Activated CD4-positive, alpha-beta T cell treated with anti-CD3 and anti-CD28 coated beads, Interleukin-2, amount 10 ng/mL, durations not matched to agents 24 days and 14 days (primary cell): ENCODE results near the gene TMEM101. TPM values are rescaled to one million over a fixed set of nuclear protein-coding genes. Genes with fewer than 3 reads are reported as not detected.
"Not testable (repeated sequence)": the region's sequence is repeated elsewhere in the genome, so short reads cannot be mapped to it uniquely, and the experiment has no call there.

ENCODE experiments used
- DNase-seq: peaks from one replicate; pipeline ENCODE4 v3.0.0; 2022
- H3K27ac Mint-ChIP-seq: one replicate; pipeline ENCODE4 v1.8.0; 2022; ENCODE audit warnings: mild to moderate bottlenecking, mixed read lengths
- H3K27me3 Mint-ChIP-seq: one replicate; pipeline ENCODE4 v1.8.0; 2022; ENCODE audit warnings: mixed read lengths
- H3K36me3 Mint-ChIP-seq: one replicate; pipeline ENCODE4 v1.8.0; 2022; ENCODE audit warnings: low read depth, mild to moderate bottlenecking, mixed read lengths
- H3K4me1 Mint-ChIP-seq: one replicate; pipeline ENCODE4 v1.8.0; 2021; ENCODE audit warnings: mixed read lengths
- H3K4me3 Mint-ChIP-seq: one replicate; pipeline ENCODE4 v1.8.0; 2022; ENCODE audit warnings: mild to moderate bottlenecking, moderate library complexity, mixed read lengths
- H3K9me3 Mint-ChIP-seq: one replicate; pipeline ENCODE4 v1.8.0; 2021; ENCODE audit warnings: mixed read lengths
- intact Hi-C: fragments of 100-400 bp; cut with micrococcal nuclease; formaldehyde crosslinking; loops from one replicate; pipeline ENCODE4 v1.15.1; 2023
- total RNA-seq: library from RNA; stranded (reverse); gene quantifications from 2 replicates; pipeline ENCODE4 v1.2.3, GENCODE V29; 2022

The TMEM101 gene
- total RNA-seq, 1 donor from 2014 or later = 32.8 TPM

DNA sequence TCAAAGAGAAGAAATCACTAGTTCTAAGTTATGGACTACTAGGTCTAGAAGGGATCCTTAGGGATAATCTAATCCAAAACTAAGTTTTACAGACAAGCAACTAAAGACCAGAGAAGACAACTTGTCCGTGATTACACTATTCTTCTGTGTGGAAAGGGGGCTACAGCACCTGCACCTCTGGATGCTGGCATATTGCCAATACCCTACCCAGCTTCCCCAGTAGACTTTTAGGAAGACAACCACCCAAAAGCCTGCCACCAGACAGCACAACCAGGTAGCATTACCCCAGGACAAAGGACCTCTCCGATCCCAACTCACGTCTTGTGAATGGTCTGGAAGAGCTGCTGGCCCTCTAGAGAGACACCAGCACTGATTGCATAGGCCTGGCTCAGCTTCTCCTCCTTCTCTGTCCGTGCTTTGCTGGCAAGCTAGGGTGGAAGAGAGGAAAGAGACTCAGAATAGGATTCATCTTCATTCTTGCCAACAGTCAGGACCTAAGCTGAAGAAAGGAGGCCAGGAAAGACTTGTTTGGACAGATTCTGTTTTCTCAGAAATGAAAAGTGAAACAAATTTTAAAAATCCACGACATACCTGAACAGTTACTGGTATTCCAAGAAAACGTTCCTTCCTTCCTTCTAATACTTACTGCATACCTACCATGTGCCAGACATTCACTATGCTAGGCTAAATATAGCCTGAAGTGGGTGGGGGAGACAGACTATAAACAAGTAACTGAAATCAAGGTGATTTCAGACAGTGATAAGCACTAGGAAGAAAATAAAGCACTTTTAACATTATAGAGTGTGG lies 25.3 kb upstream of the TMEM101 start:
- H3K36me3 Mint-ChIP-seq = peaks cover 43% of the 10 kb centered on the region
- peak overlapping the region; percentile 36 for H3K4me3 Mint-ChIP-seq
- intact Hi-C loops = loop anchor here (5.0 kb wide), 2 partner anchors 33 to 98 kb away; partner anchors contain the start of gene PPY

GRCh38 chr17:44038604-44039011 lies 23.8 kb upstream of the TMEM101 start:
- no peaks in the 10 kb centered on the region for H3K27me3 Mint-ChIP-seq
- H3K27ac Mint-ChIP-seq = no peak overlapping the region
- intact Hi-C loops = no loop called here
- H3K4me3 Mint-ChIP-seq = no peak overlapping the region
- peaks cover 46% of the 10 kb centered on the region for H3K36me3 Mint-ChIP-seq
- peaks cover 18% of the 10 kb centered on the region for H3K4me1 Mint-ChIP-seq
- no peak for DNase-seq
- H3K9me3 Mint-ChIP-seq = no peaks in the 10 kb centered on the region

More for the DNA sequence above, 25.3 kb upstream of the TMEM101 start:
- peaks cover 23% of the 10 kb centered on the region for H3K4me1 Mint-ChIP-seq
- peak overlapping the region; percentile 66 for H3K27ac Mint-ChIP-seq
- no peak for DNase-seq
- no peaks in the 10 kb centered on the region for H3K27me3 Mint-ChIP-seq
- no peaks in the 10 kb centered on the region for H3K9me3 Mint-ChIP-seq

DNA sequence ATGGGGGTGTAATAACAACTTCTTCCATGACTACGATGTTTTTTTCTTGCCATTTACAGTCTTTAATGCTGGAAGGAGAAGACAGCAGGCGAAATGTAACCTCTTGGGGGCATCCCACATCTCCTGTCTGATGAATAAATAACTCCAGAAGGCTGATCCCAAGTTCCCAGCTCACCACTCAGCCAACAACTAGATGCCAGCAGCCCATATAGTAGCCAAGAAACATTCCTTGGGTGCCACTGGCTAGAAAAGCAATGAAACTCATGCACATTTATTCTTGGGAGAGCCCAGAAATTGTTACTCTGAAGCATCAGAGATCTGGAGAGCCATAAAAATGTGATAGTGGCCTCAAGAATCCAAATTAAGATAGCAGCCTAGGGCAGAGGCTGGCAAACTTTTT lies 22.7 kb upstream of the TMEM101 start:
- intact Hi-C loops = no loop called here
- Mint-ChIP-seq H3K27me3 (no peaks in the 10 kb centered on the region), H3K27ac (no peak overlapping the region), H3K4me3 (no peak overlapping the region), H3K9me3 (no peaks in the 10 kb centered on the region), H3K36me3 (peaks cover 49% of the 10 kb centered on the region), H3K4me1 (peaks cover 17% of the 10 kb centered on the region)
- DNase-seq = no peak

GRCh38 chr17:44034688-44035087 lies 19.9 kb upstream of the TMEM101 start:
- H3K4me1 Mint-ChIP-seq, H3K27me3 Mint-ChIP-seq, intact Hi-C loops, H3K4me3 Mint-ChIP-seq, DNase-seq, H3K9me3 Mint-ChIP-seq, H3K27ac Mint-ChIP-seq: not testable (repeated sequence)
- H3K36me3 Mint-ChIP-seq = peaks cover 56% of the 10 kb centered on the region

GRCh38 chr17:44033861-44034408 lies 19.2 kb upstream of the TMEM101 start:
- H3K9me3 Mint-ChIP-seq = no peaks in the 10 kb centered on the region
- H3K4me1 Mint-ChIP-seq = peaks cover 9% of the 10 kb centered on the region
- DNase-seq = no peak
- no peak overlapping the region for H3K27ac Mint-ChIP-seq
- H3K27me3 Mint-ChIP-seq = no peaks in the 10 kb centered on the region
- intact Hi-C loops = no loop called here
- H3K36me3 Mint-ChIP-seq = peaks cover 58% of the 10 kb centered on the region
- no peak overlapping the region for H3K4me3 Mint-ChIP-seq

GRCh38 chr17:44030482-44030881 lies 15.7 kb upstream of the TMEM101 start:
- H3K4me1 Mint-ChIP-seq = peaks cover 9% of the 10 kb centered on the region
- H3K36me3 Mint-ChIP-seq = peaks cover 42% of the 10 kb centered on the region
- DNase-seq = no peak
- intact Hi-C loops = no loop called here
- H3K4me3 Mint-ChIP-seq = no peak overlapping the region
- no peaks in the 10 kb centered on the region for H3K9me3 Mint-ChIP-seq
- H3K27ac Mint-ChIP-seq = no peak overlapping the region
- no peaks in the 10 kb centered on the region for H3K27me3 Mint-ChIP-seq

DNA sequence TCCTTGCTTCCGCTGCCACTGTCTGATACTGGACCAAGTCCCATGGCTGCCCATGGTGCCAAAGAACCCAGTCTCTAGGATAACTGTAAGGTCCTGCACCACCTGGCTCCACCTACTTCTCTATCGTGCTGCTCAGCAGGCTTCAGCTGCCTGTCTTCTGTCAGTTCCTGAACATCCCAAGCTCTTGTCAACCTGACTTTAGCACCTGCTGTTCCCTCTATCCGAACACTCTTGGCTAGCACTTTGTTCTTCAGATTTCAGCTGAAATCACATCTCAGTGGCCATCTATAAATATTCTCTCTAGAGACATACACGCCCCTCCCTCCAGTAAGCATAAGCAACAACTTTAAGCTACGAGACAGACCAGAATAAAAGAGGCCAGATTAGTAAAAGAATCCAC lies 15.0 kb upstream of the TMEM101 start:
- no peaks in the 10 kb centered on the region for H3K27me3 Mint-ChIP-seq
- no peaks in the 10 kb centered on the region for H3K9me3 Mint-ChIP-seq
- no peak overlapping the region for H3K4me3 Mint-ChIP-seq
- DNase-seq = no peak
- peaks cover 9% of the 10 kb centered on the region for H3K4me1 Mint-ChIP-seq
- H3K27ac Mint-ChIP-seq = peak overlapping the region; percentile 14
- peaks cover 41% of the 10 kb centered on the region for H3K36me3 Mint-ChIP-seq
- intact Hi-C loops = no loop called here

DNA sequence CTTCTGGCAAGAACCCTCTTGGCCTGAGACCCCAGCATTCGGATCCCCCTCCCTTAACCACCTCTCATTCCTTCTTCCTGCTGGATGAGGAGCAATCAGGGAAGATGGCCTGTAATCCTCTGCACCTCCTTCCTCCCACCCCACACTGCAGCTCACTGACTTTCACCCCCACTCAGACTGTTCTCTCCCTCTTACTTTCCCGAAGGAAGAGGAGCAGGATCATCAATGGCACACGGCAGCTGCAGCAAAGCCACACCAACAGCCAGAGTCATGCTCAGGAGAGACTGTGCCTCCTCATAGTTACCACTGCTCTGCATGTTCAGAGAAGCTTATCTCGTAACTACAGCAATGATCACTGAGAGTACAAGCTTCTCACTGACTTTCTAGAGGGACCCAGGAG lies 10.1 kb upstream of the TMEM101 start:
- peaks cover 10% of the 10 kb centered on the region for H3K36me3 Mint-ChIP-seq
- no peak overlapping the region for H3K27ac Mint-ChIP-seq
- no peaks in the 10 kb centered on the region for H3K9me3 Mint-ChIP-seq
- H3K27me3 Mint-ChIP-seq = no peaks in the 10 kb centered on the region
- H3K4me1 Mint-ChIP-seq = peaks cover 8% of the 10 kb centered on the region
- intact Hi-C loops = no loop called here
- DNase-seq = no peak
- H3K4me3 Mint-ChIP-seq = no peak overlapping the region

- Mint-ChIP-seq H3K4me1 (peaks cover 4% of the 10 kb centered on the region), H3K9me3 (no peaks in the 10 kb centered on the region), H3K27ac (no peak overlapping the region), H3K4me3 (no peak overlapping the region), H3K27me3 (no peaks in the 10 kb centered on the region), H3K36me3 (peaks cover 7% of the 10 kb centered on the region)
- intact Hi-C loops = no loop called here
- no peak for DNase-seq
Observed at GRCh38 chr17:44024271-44024663, 9.5 kb upstream of the TMEM101 start.

- H3K9me3 Mint-ChIP-seq = no peaks in the 10 kb centered on the region
- peaks cover 3% of the 10 kb centered on the region for H3K36me3 Mint-ChIP-seq
- H3K4me1 Mint-ChIP-seq = no peaks in the 10 kb centered on the region
- no peak overlapping the region for H3K27ac Mint-ChIP-seq
- no peaks in the 10 kb centered on the region for H3K27me3 Mint-ChIP-seq
- no peak for DNase-seq
- no peak overlapping the region for H3K4me3 Mint-ChIP-seq
- intact Hi-C loops = no loop called here
Observed at GRCh38 chr17:44023545-44024270, 8.9 kb upstream of the TMEM101 start.

DNA sequence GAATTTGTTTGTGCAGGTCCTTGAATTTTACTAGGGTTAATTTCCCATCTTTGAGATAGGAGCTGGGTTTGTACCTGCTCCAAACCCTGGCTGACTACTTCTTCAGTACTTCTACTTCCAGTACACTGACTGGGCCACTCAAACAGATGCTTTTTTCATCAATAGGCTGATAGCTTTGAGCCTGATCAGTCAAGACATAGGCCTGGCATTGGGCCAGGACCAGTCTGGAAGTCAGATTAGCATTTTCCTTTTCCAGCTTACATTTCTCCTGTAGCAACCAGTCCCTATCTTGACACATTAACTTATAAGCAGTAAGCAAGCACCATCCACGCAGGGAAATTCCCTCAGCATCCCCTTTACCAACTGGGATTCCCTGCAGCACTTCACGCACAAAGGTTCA lies 7.5 kb upstream of the TMEM101 start:
- Mint-ChIP-seq H3K27me3 (no peaks in the 10 kb centered on the region), H3K9me3 (no peaks in the 10 kb centered on the region), H3K36me3 (peaks cover 3% of the 10 kb centered on the region), H3K4me3 (no peak overlapping the region), H3K27ac (no peak overlapping the region), H3K4me1 (no peaks in the 10 kb centered on the region)
- no peak for DNase-seq
- intact Hi-C loops = no loop called here

DNA sequence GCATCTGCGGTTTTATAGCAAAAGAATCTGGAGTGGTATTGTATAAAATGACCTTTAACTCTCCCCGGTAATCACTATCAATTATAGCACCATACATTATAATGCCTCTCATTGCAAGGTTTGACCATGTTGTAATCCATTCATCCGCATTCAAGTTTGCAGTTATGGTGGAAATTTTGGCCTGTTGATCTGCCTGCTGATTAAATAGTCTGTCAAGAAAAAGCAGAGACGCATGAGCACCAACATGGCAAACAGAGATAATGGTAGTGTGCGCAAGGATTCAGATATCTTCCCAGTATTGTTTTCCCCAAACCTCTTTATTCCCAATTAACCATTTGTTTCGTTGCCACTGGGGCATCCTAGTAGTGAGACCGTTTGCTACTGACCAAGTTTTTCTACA lies 6.5 kb upstream of the TMEM101 start:
- H3K4me3 Mint-ChIP-seq, H3K4me1 Mint-ChIP-seq, intact Hi-C loops, H3K27ac Mint-ChIP-seq, DNase-seq, H3K27me3 Mint-ChIP-seq, H3K9me3 Mint-ChIP-seq, H3K36me3 Mint-ChIP-seq: not testable (repeated sequence)

- intact Hi-C loops = loop anchor here (2.0 kb wide), 1 partner anchor 57 kb away; the partner anchor contains the start of gene G6PC3
- H3K27me3 Mint-ChIP-seq = no peaks in the 10 kb centered on the region
- H3K36me3 Mint-ChIP-seq = peaks cover 8% of the 10 kb centered on the region
- H3K9me3 Mint-ChIP-seq = no peaks in the 10 kb centered on the region
- no peak for DNase-seq
- peaks cover 17% of the 10 kb centered on the region for H3K4me1 Mint-ChIP-seq
- peak overlapping the region; percentile 95 for H3K27ac Mint-ChIP-seq
- peak overlapping the region; percentile 96 for H3K4me3 Mint-ChIP-seq
Observed at GRCh38 chr17:44014133-44014436, 678 bp downstream of the TMEM101 start.

GRCh38 chr17:44012874-44013273 lies 1.9 kb downstream of the TMEM101 start:
- no peak for DNase-seq
- peaks cover 9% of the 10 kb centered on the region for H3K36me3 Mint-ChIP-seq
- no peaks in the 10 kb centered on the region for H3K27me3 Mint-ChIP-seq
- intact Hi-C loops = no loop called here
- H3K4me1 Mint-ChIP-seq = peaks cover 23% of the 10 kb centered on the region
- no peak overlapping the region for H3K27ac Mint-ChIP-seq
- no peaks in the 10 kb centered on the region for H3K9me3 Mint-ChIP-seq
- peak overlapping the region; percentile 64 for H3K4me3 Mint-ChIP-seq
